Endothelial cell of umbilical vein (primary cell): Measurements from ENCODE around the gene ZBTB7B.

Source experiments
- EZH2 ChIP-seq: IDR thresholded peaks from 2 replicates; pipeline ENCODE4 v1.6.1; 2012; ENCODE audit warnings: borderline replicate concordance, low read depth, mild to moderate bottlenecking, moderate library complexity, low read length, inconsistent platforms; ENCODE audit not compliant: severe bottlenecking
- GATA2 ChIP-seq: IDR thresholded peaks from 2 replicates; pipeline ENCODE4 v1.7.0; 2011; ENCODE audit warnings: low read depth, mild to moderate bottlenecking, moderate library complexity, mixed read lengths, low read length; ENCODE audit not compliant: insufficient read length, insufficient read depth
- JUN ChIP-seq: IDR thresholded peaks from 2 replicates; pipeline ENCODE4 v1.6.1; 2011; ENCODE audit warnings: borderline replicate concordance, low read depth; ENCODE audit not compliant: insufficient read length, insufficient read depth
- POLR2A ChIP-seq: IDR thresholded peaks from 2 replicates; pipeline ENCODE4 v1.6.1; 2012; ENCODE audit warnings: low read depth, mild to moderate bottlenecking, control low read depth, low read length
- POLR2AphosphoS5 ChIP-seq: IDR thresholded peaks from 2 replicates; pipeline ENCODE4 v1.6.1; 2012; ENCODE audit warnings: low read depth, mild to moderate bottlenecking, control low read depth, low read length, moderate library complexity; ENCODE audit not compliant: insufficient read depth
- TF ChIP-seq, protein P1 (sequence below), 2 donors: IDR thresholded peaks; 1 replicate in 1 of 2; 2 replicates in 1 of 2; pipeline ENCODE4 v1.5.1; 2011; ENCODE audit warnings: low read length in 2 of 2, mild to moderate bottlenecking in 2 of 2, moderate library complexity in 2 of 2, control low read depth in 1 of 2, inconsistent platforms in 1 of 2, low read depth in 1 of 2; ENCODE audit not compliant: insufficient read depth in 1 of 2; ENCODE audit errors: extremely low read depth in 1 of 2
- TF ChIP-seq, protein P2 (sequence below): IDR thresholded peaks from 2 replicates; pipeline ENCODE4 v1.6.1; 2011; ENCODE audit not compliant: insufficient read depth, insufficient read length

DNA sequence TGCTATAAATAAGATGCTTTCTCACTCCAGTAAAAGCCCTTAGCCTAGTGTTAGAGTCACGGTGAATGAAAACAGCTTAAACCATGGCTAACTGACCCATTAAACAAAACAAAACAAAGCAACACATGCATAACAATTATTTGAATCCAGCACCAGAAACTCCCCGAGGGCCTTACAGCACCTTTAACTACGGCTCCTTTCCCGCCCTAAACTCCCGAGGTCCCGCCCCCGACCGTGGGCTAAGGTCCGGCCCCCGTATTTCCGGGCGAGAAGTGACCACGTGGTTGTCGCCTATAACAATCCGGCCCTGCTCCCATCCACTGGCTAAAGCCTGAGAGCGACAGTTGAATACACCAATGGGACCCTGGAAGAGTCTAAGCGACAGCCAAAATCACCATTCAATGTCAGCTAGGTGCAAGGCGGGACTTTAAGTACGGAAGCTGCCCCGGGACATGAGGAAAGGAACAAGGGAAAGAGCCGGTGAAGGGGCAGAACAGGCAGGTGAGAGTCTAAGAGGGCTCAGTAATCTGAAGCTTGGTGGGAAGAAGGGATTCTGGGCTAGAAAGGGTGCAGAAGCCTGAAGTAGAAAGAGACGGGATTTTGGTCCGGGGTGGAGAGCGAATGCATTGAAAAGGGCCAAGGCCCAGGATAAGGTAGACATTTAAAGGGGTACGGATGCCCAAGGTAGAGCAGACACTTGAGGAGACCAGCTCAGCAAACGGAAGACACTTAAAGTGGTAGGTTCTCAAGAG lies 19.5 kb upstream of the ZBTB7B start, which contains the start of gene FLAD1:
- TF ChIP-seq, protein P1, sequence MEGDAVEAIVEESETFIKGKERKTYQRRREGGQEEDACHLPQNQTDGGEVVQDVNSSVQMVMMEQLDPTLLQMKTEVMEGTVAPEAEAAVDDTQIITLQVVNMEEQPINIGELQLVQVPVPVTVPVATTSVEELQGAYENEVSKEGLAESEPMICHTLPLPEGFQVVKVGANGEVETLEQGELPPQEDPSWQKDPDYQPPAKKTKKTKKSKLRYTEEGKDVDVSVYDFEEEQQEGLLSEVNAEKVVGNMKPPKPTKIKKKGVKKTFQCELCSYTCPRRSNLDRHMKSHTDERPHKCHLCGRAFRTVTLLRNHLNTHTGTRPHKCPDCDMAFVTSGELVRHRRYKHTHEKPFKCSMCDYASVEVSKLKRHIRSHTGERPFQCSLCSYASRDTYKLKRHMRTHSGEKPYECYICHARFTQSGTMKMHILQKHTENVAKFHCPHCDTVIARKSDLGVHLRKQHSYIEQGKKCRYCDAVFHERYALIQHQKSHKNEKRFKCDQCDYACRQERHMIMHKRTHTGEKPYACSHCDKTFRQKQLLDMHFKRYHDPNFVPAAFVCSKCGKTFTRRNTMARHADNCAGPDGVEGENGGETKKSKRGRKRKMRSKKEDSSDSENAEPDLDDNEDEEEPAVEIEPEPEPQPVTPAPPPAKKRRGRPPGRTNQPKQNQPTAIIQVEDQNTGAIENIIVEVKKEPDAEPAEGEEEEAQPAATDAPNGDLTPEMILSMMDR (IDR thresholded peaks at IDR 0.05; ENCODE audit: extremely low read depth in 1 of 2, insufficient read depth in 1 of 2, low read depth in 1 of 2, low read length in 2 of 2), result no peak
- TF ChIP-seq JUN (no peak), POLR2A (peak; percentile 56), EZH2 (no peak), GATA2 (no peak), POLR2AphosphoS5 (peak; percentile 47)
- TF ChIP-seq, protein P2, sequence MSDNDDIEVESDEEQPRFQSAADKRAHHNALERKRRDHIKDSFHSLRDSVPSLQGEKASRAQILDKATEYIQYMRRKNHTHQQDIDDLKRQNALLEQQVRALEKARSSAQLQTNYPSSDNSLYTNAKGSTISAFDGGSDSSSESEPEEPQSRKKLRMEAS, result peak; percentile 98
